HG02763 (cell line): ENCODE data around the gene DCTN5.
"Not testable (repeated sequence)": the region's sequence is repeated elsewhere in the genome, so short reads cannot be mapped to it uniquely, and the experiment has no call there.

ENCODE experiments used
- ATAC-seq: cut with Tn5 transposase; IDR thresholded peaks from one replicate; pipeline ENCODE4 v1.9.1; 2021; ENCODE audit warnings: mild to moderate bottlenecking, moderate library complexity; ENCODE audit not compliant: unreplicated experiment

DCTN5 gene

DNA sequence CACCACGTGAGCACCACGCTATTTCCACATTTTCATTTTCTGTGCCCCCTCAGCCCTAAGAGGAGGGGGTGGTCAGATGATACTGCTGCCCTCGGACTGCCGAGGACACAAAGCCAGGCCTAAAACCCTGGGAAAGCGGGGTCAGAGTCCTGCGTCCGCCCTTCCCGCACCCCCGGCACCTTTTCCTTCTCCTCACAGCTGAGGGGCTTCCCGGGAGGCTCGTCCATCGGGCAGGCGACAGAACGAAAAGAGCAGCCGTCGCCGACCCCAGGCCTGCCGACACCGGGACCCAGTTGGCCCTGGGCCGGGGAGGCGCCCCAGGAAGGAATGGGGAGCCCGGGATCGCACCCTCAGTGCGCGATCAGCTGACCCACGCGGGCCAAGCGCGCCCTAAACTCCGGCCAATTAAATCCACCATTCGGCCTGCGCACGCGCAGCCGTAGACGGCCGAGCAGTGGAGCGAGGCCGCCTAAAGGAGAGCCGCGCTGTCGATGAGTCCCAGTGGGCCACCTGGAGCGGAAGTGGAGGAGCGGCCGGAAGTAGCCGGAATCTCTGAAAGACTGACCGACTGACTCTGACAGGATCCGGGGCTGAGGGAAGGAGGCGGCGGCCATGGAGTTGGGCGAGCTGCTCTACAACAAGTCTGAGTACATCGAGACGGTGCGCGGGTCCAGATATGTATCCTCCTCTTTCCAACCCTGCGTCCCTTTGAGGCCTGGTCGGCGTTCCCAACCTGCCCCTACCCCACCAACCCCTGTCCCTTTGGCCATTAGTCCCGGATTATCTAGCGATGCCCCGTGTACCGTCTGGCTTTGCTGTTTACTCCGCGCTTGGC, at the start of gene DCTN5, which contains the start of gene PALB2:
Gene DCTN5 (plus strand): TSS at position 536 of the 835 bp plus-strand sequence. CDS start 77 bp downstream, at position 613.
Gene PALB2 (minus strand): TSS at position 380 of the 835 bp plus-strand sequence. CDS start 153 bp downstream, at position 227.
- ATAC-seq = peak; percentile 96

GRCh38 chr16:23594186-23594585, 47.1 kb upstream of the DCTN5 start:
- no peak for ATAC-seq

- ATAC-seq = peak; percentile 12
These were observed 45.9 kb upstream of the DCTN5 start for GRCh38 chr16:23595246-23595950.

- peak; percentile 93 for ATAC-seq
These were observed 45.1 kb upstream of the DCTN5 start, which contains the start of gene NDUFAB1 for GRCh38 chr16:23595951-23596720. Gene NDUFAB1 (minus strand): TSS chr16:23596316. CDS start chr16:23596290, 26 bp downstream.

DNA sequence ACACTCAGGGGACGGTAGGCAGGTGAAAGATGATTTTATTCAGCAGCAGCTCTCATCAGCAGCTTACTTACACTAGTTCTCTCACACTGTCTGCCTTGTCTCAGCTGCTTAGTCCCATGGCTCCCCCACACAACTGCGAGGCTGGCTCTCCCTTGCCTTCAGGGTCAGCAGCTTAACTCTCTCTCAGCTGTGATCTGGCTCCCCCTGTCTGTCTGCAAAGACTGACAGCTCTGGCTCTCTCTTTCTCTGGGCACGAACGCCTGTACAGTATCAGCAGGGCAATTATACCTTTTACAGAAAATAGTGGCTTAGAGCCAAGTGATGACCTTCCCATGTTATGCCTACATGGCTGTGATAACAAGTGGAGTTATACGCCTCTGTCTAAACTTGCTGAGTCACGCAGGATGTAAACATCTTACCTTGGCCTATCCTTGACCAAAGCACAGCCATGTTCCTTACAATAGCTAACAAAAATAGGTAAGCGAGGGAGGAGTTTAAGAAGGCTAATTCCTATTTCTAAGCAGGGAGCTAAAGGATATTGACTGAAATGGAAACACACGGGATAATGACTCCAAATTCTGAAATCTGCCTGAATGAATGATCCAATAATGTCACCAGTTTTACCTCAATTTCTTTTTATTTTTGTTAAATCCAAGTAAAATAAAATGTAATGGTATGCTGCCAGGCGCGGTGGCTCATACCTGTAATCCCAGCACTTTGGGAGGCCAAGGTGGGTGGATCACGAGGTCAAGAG, 44.1 kb upstream of the DCTN5 start:
- ATAC-seq = no peak

GRCh38 chr16:23607726-23608125, 33.5 kb upstream of the DCTN5 start:
- ATAC-seq = no peak

GRCh38 chr16:23608194-23608593, 33.1 kb upstream of the DCTN5 start:
- no peak for ATAC-seq

GRCh38 chr16:23609929-23610328, 31.3 kb upstream of the DCTN5 start:
- ATAC-seq = no peak

DNA sequence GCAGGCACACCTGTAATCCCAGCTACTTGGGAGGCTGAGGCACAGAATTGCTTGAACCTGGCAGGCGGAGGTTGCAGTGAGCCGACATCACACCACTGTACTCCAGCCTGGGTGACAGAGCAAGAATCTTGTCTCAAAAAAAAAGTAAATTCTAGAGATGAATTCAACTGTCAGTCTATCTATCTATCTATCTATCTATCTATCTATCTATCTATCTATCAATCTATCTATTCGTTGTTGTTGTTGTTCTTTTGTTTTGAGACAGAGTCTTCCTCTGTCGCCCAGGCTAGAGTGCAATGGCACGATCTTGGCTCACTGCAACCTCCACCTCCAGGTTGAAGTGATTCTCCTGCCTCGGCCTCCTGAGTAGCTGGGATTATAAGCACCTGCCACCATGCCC, 30.4 kb upstream of the DCTN5 start:
- not testable (repeated sequence) for ATAC-seq

DNA sequence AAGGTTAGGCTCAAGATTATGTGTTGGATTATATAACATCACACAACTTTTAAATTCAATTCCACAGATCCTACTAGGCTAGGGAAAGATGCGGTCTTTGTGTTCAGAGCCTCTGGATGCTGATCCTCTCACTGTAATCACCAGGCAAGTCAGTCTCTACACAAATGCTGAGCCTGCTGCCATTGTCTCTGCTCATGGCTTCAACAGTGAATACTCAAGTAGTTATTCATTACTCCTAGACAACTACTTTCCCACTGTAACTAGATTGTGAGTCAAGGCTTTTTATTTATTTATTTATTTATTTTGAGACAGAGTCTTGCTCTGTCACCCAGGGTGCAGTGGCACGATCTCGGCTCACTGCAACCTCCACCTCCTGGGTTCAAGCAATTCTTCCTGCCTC, 29.3 kb upstream of the DCTN5 start:
- no peak for ATAC-seq

DNA sequence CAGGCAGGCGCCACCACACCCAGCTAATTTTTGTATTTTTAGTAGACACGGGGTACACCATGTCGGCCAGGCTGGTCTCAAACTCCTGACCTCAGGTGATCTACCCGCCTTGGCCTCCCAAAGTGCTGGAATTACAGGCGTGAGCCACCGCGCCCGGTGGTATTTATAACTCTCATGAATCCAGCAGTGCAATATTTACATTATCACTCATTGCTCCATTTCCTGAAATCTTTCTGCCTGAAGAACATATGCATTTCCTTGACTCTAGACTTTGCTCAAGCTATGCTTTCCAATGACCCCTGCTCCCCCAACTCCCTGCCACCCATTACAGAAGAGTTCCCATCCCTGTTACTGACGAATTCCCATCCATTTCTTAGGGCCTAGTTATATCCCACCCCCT, 25.5 kb upstream of the DCTN5 start:
- no peak for ATAC-seq

GRCh38 chr16:23624092-23624491, 17.2 kb upstream of the DCTN5 start:
- ATAC-seq = no peak

GRCh38 chr16:23629516-23629915, 11.8 kb upstream of the DCTN5 start:
- no peak for ATAC-seq

- ATAC-seq = not testable (repeated sequence)
These were observed 9.4 kb upstream of the DCTN5 start for GRCh38 chr16:23631874-23632273.

DNA sequence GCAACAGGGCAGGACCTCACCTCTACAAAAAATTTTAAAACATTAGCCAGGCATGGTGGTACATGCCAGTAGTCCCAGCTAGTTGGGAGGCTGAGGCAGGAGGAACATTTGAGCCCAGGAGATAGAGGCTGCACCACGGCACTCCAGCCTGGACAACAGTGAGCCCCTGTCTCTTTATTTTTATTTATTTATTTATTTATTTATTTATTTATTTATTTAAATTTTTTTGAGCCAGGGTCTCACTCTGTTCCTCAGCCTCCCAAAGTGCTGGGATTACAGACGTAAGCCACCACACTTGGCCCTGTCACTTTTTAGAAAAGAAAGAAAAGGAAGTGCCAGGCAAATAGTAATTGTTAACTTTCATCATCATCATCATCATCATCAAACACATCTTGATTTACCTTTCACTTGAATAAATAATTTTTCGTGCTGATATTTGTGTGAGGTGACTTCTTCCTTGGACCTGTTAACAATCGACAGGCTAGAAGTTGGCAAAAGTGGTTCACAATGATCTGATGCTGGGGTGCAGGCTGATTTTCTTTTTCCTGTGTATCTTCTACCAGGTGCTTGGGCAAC, 6.7 kb upstream of the DCTN5 start:
- no peak for ATAC-seq

GRCh38 chr16:23635958-23636357, 5.3 kb upstream of the DCTN5 start:
- no peak for ATAC-seq

- no peak for ATAC-seq
These were observed 693 bp upstream of the DCTN5 start for GRCh38 chr16:23640615-23640930.

DNA sequence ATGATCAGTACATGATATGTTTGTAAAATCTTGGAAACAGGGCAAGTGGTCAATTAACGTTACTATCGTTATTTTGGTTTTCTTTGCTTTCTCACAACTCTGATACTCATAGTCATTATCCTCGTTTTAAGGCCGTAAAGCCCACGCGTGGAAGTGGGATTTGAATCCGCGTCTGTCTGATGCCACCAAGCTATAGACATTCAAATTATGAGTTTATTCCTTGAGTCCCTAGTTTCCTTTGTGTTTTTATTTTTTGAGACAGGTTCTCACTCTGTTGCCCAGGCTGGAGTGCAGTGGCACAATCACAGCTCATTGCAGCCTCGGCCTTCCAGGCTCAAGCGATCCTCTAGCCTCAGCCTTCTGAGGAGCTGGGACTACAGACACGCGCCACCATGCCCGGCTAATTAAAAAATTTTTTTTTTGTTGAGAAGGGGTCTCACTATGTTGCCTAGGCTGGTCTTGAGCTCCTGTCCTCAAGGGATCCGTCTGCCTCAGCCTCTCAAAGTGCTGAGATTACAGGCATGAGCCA, 1.0 kb downstream of the DCTN5 start:
- ATAC-seq = no peak

DNA sequence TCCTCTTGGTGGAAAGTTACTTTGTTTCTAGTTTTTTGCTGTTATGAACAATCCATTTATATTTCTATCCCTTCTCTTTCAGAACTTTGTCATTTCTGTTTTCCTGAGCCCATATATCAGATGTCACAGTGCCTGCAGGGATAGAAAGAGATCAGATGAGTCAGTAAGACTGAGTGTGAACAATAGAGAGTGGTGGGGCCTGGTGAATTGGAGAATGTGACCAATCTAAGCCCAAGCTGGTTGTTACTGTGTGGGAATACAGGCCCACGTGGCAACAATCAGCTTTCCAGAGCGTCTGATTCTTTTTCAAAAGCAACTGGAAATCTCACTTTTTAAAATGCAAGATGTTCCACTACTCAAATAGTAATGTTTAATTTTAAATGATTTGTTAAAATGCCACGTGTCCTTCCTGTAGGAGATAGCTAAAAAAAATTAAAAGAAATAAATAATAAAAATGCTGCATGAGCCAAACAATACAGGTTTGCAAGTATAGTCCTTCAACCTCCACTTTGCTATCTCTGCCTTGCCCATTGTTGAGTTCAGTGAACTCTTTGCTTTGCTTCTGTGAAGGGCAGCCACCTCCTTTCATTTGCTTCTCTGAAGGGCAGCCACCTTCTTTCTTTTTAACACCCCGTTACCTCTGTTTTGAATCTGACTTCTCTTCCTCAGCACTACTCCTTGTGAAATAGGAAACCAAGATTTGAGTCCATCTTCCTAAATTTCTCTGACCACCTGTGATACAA, 9.6 kb downstream of the DCTN5 start:
- no peak for ATAC-seq
